Testis (tissue), 3 donors: ENCODE data around the gene PODXL2. TPM values are rescaled to one million over a fixed set of nuclear protein-coding genes. Genes with fewer than 3 reads are reported as not detected.

Experiments used
- DNase-seq: peaks from one replicate; pipeline ENCODE4 v3.0.0-alpha.2; 2019
- H3K27ac ChIP-seq, 2 donors: fragments of 200-600 bp; sonication (generic); one replicate each; pipeline ENCODE4 v1.5.1; 2019
- H3K27me3 ChIP-seq: fragments of 200-600 bp; sonication (generic); one replicate; pipeline ENCODE4 v1.5.1; 2019
- H3K36me3 ChIP-seq: fragments of 200-600 bp; sonication (generic); one replicate; pipeline ENCODE4 v1.5.1; 2017; ENCODE audit warnings: low read depth; ENCODE audit errors: missing control alignments
- H3K4me1 ChIP-seq: fragments of 200-600 bp; sonication (generic); one replicate; pipeline ENCODE4 v1.5.1; 2019
- H3K4me3 ChIP-seq, 2 donors: fragments of 200-600 bp; sonication (generic); one replicate each; pipeline ENCODE4 v1.5.1; 2017 to 2019
- H3K9me3 ChIP-seq: fragments of 200-600 bp; sonication (generic); one replicate; pipeline ENCODE4 v1.5.1; 2017
- POLR2A ChIP-seq: fragments of 450-650 bp; IDR thresholded peaks from one replicate; pipeline ENCODE4 v1.6.1; 2017; ENCODE audit warnings: antibody characterized with exemption, mild to moderate bottlenecking, moderate library complexity
- WGBS, 2 donors: methylation state at CpG; one replicate each; pipeline ENCODE4 v1.1.5; 2018; 5-methylcytosine and 5-hydroxymethylcytosine counted together
- intact Hi-C: fragments of 100-400 bp; cut with DNase I; formaldehyde crosslinking; loops from one replicate; pipeline ENCODE4 v1.15.1; 2023; ENCODE audit warnings: low total_unique reads
- polyA plus RNA-seq: library from polyadenylated mRNA; stranded (reverse); fragments of 350-450 nt; fragmentation: Illumina TruSeq; extraction: RNeasy Lipid Tissue Mini Kit (QIAGEN cat#74804); gene quantifications from one replicate; pipeline ENCODE4 v1.2.3, GENCODE V29; 2014; ENCODE audit warnings: low read depth, low replicate concordance; ENCODE audit not compliant: insufficient read depth
- total RNA-seq, 2 donors: library from RNA; depleted of rRNA; stranded (reverse); fragments of >200 nt; gene quantifications; one replicate each; pipeline ENCODE4 v1.2.3, GENCODE V29; 2016
- TF ChIP-seq, protein P1 (sequence below), 3 experiments: fragments of 450-650 bp in 2 of 3; fragments of 200-600 bp in 1 of 3; sonication (generic) in 1 of 3; IDR thresholded peaks; one replicate each; pipeline ENCODE4 v1.5.1; 2016 to 2019; ENCODE audit warnings: antibody characterized with exemption in 3 of 3, mild to moderate bottlenecking in 2 of 3, moderate library complexity in 1 of 3

The PODXL2 gene
- total and polyA plus RNA-seq, 3 donors from 2014 or later = 51.3 to 88.8 (median 71.9) TPM

DNA sequence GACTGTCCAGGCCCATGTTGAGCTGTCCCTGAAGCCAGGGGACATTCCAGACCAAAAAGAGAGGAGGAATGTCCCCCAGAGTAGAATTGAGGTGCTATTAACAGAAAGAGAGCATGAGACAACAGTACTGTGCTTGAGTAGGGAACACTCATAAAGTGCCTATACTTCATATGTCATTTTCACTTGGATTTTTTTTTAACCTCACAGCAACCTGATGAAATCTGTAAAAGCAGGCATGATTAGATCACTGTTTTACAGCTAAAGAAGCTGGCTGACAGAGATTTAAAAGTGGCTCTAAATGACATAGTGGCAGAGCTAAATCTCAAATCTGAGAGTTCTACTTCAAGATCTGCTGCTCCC lies 18.8 kb downstream of the PODXL2 start:
- Histone ChIP-seq H3K27ac (no peak overlapping the region), H3K27me3 (no peaks in the 10 kb centered on the region), H3K4me1 (peaks cover 3% of the 10 kb centered on the region), H3K9me3 (no peaks in the 10 kb centered on the region), H3K36me3 (no peaks in the 10 kb centered on the region), H3K4me3 (no peak overlapping the region)
- intact Hi-C loops = no loop called here
- DNase-seq = no peak
- no peak for TF ChIP-seq POLR2A
- TF ChIP-seq, protein P1, sequence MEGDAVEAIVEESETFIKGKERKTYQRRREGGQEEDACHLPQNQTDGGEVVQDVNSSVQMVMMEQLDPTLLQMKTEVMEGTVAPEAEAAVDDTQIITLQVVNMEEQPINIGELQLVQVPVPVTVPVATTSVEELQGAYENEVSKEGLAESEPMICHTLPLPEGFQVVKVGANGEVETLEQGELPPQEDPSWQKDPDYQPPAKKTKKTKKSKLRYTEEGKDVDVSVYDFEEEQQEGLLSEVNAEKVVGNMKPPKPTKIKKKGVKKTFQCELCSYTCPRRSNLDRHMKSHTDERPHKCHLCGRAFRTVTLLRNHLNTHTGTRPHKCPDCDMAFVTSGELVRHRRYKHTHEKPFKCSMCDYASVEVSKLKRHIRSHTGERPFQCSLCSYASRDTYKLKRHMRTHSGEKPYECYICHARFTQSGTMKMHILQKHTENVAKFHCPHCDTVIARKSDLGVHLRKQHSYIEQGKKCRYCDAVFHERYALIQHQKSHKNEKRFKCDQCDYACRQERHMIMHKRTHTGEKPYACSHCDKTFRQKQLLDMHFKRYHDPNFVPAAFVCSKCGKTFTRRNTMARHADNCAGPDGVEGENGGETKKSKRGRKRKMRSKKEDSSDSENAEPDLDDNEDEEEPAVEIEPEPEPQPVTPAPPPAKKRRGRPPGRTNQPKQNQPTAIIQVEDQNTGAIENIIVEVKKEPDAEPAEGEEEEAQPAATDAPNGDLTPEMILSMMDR (IDR thresholded peaks at IDR 0.05) = no peak

DNA sequence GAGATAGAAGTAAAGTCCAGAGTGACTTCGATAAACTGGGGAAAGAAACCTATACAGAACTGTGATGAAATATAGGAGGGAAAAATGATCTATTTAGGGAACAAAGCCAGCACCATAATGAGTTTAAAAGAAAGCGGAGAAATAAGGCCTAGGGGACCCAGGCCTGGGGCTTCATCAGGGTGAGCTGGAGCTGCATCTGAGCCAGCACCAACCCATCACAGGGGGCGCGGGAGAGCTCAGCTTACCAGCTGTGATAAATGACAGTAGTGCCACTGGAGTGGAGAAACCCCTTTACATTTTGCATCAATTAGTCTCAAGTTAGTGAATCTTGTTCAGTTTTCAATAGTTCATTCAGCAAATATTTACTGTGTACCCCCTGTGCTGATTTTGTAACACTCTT lies 21.3 kb downstream of the PODXL2 start:
- no peak for TF ChIP-seq POLR2A
- TF ChIP-seq, protein P1 (IDR thresholded peaks at IDR 0.05) = no peak
- no peak for DNase-seq
- no peaks in the 10 kb centered on the region for H3K27me3 ChIP-seq
- intact Hi-C loops = loop anchor here (10.0 kb wide), 1 partner anchor 315 kb away; no protein-coding TSS in a partner anchor
- H3K4me3 ChIP-seq = no peak overlapping the region
- H3K27ac ChIP-seq = no peak overlapping the region
- H3K9me3 ChIP-seq = no peaks in the 10 kb centered on the region
- H3K4me1 ChIP-seq = peaks cover 9% of the 10 kb centered on the region
- H3K36me3 ChIP-seq = no peaks in the 10 kb centered on the region
- WGBS, 2 donors = 94 to 95% methylated on average over 4 of the region's 4 CpGs

DNA sequence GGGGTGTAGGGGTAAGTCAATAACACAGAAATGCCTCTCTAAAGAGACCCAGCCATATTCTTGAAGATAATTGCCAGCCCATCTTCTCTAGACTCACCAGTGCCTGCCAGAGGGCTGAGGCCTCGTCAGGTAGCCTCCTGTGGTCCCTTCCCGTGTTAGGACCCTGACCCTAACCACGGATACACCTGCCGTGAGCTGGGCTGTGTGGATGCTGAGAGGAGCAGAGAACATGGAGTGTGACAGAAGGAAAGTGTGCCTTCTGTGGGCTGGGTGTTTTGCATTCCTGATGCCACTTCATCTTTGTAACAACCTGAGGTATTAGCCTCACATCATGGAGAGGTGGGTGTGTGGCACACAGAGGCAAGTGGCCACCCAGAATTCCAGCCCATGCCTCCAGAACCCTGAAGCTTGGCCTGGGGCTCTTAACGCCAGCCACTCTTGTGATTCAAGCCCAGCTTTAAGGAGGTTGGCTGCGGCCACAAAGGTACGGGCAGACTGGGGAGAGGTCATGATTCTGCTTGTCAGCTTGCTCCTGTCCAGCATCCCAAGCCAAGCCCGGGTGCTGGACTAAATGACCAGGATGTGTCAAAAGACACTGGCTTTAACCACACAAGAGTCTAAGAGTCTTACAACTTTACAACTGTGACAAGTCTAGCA lies 22.7 kb downstream of the PODXL2 start:
- no peaks in the 10 kb centered on the region for H3K9me3 ChIP-seq
- H3K4me1 ChIP-seq = peaks cover 9% of the 10 kb centered on the region
- H3K27me3 ChIP-seq = no peaks in the 10 kb centered on the region
- no peaks in the 10 kb centered on the region for H3K36me3 ChIP-seq
- H3K4me3 ChIP-seq = no peak overlapping the region
- WGBS, 2 donors = 63 to 89% methylated on average over 6 to 8 of the region's 8 CpGs
- no peak for DNase-seq
- H3K27ac ChIP-seq = no peak overlapping the region
- intact Hi-C loops = loop anchor here (10.0 kb wide), 1 partner anchor 313 kb away; no protein-coding TSS in a partner anchor
- TF ChIP-seq POLR2A = no peak
- TF ChIP-seq, protein P1 (IDR thresholded peaks at IDR 0.05) = no peak

DNA sequence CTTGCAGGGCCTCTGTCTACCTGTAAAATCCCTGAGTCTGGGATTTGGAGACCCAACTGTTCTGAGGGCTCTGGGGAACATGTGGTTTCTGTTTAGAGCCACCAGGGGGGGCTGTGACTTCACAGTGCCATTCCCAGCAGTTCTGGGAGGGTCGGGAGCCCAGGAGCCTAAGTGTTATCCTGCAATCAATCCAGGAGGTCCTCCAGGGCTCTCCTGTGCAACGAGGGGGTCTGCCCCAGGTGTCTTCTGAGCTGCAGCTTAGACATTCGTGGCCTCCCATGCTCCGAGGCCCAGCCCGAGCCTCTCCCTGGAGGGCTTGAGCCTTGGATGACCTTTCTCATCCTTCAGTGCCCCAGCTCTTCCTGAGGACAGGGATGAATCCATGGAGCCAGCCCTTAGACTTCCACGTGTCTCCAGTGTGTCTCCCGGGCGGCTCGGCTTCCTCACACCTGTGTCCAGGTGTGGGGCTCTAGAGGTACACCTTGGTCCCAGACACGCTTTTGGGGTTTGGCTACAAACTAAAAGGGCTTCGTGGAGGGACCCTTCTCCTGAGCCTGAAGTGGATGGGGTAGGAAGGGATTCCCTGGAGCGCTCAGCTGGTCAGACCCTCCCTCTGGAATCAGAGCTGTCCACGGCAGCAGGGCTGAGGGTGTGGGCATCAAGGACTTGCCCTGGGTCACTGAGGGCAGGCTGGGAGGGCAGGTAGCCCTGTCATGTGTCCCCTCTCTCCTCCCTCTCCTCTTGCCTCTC lies 23.4 kb downstream of the PODXL2 start:
- H3K36me3 ChIP-seq = no peaks in the 10 kb centered on the region

More for the DNA sequence above, 23.4 kb downstream of the PODXL2 start:
- TF ChIP-seq, protein P1 (IDR thresholded peaks at IDR 0.05) = peak; percentile 53 to 81 (median 58)
- TF ChIP-seq POLR2A = no peak
- Histone ChIP-seq H3K4me3 (no peak overlapping the region), H3K27ac (no peak overlapping the region), H3K27me3 (no peaks in the 10 kb centered on the region), H3K4me1 (peaks cover 7% of the 10 kb centered on the region), H3K9me3 (no peaks in the 10 kb centered on the region)
- 72 to 100% methylated on average over 2 to 13 of the region's 13 CpGs for WGBS, 2 donors
- DNase-seq = peak; percentile 60
- intact Hi-C loops = loop anchor here (10.0 kb wide), 1 partner anchor 312 kb away; no protein-coding TSS in a partner anchor
